Common myeloid progenitor, CD34-positive (primary cell): ENCODE data around the gene FANCC.

Experiments used
- CTCF ChIA-PET: fragments of 350-600 bp; sonication (Branson Sonifier 250); formaldehyde crosslinking; loops from one replicate; lab custom pipeline; 2021; ENCODE audit warnings: antibody characterized with exemption; lab: Charles Lee
- POLR2A ChIA-PET: fragments of 350-600 bp; sonication (Branson Sonifier 250); formaldehyde crosslinking; loops from one replicate; lab custom pipeline; 2021; ENCODE audit warnings: antibody characterized with exemption; lab: Charles Lee
- DNase-seq, 3 donors: peaks; one replicate each; pipeline versions ENCODE4 v3.0.0 to v3.0.0-alpha.2; 2013
- H3K27ac ChIP-seq, 2 experiments: 1 replicate in 1 of 2; 2 replicates in 1 of 2; pipeline ENCODE4 v1.7.0; 2013; ENCODE audit warnings: inconsistent platforms in 2 of 2, low read length in 2 of 2, mild to moderate bottlenecking in 2 of 2, low read depth in 1 of 2, moderate library complexity in 1 of 2; ENCODE audit not compliant: severe bottlenecking in 2 of 2, insufficient read depth in 1 of 2, poor library complexity in 1 of 2
- H3K27me3 ChIP-seq, 5 experiments: replicated peaks in 2 of 5; 1 replicate in 3 of 5; 2 replicates in 2 of 5; pipeline versions ENCODE4 v1.6.1 to v1.7.0; 2013; ENCODE audit warnings: low read length in 4 of 5, mild to moderate bottlenecking in 2 of 5, moderate library complexity in 2 of 5, inconsistent platforms in 1 of 5; ENCODE audit not compliant: insufficient read depth in 5 of 5, control insufficient read depth in 4 of 5
- H3K36me3 ChIP-seq, 4 experiments: 1 replicate in 2 of 4; 2 replicates in 2 of 4; pipeline versions ENCODE4 v1.6.1 to v1.7.0; 2013; ENCODE audit warnings: low read length in 3 of 4, control low read depth in 1 of 4, mild to moderate bottlenecking in 1 of 4; ENCODE audit not compliant: control insufficient read depth in 4 of 4, insufficient read depth in 4 of 4
- H3K4me1 ChIP-seq, 4 experiments: 1 replicate in 3 of 4; 2 replicates in 1 of 4; pipeline versions ENCODE4 v1.6.1 to v1.7.1; 2013; ENCODE audit warnings: low read length in 3 of 4, mild to moderate bottlenecking in 3 of 4, control low read depth in 1 of 4, inconsistent platforms in 1 of 4, moderate library complexity in 1 of 4; ENCODE audit not compliant: control insufficient read depth in 4 of 4, insufficient read depth in 4 of 4; ENCODE audit errors: control extremely low read depth in 1 of 4
- H3K4me3 ChIP-seq, 7 experiments: 1 replicate in 4 of 7; 2 replicates in 3 of 7; pipeline versions ENCODE4 v1.5.1 to v1.7.0; 2013; ENCODE audit warnings: mild to moderate bottlenecking in 7 of 7, low read length in 6 of 7, moderate library complexity in 6 of 7, inconsistent platforms in 2 of 7, low read depth in 2 of 7, control low read depth in 1 of 7; ENCODE audit not compliant: insufficient read depth in 4 of 7, control insufficient read depth in 1 of 7; ENCODE audit errors: extremely low read depth in 1 of 7
- H3K9me3 ChIP-seq, 5 experiments: 1 replicate in 4 of 5; 2 replicates in 1 of 5; pipeline versions ENCODE4 v1.6.1 to v1.7.1; 2013; ENCODE audit warnings: low read length in 4 of 5, mild to moderate bottlenecking in 2 of 5, inconsistent platforms in 1 of 5, low read depth in 1 of 5, moderate library complexity in 1 of 5; ENCODE audit not compliant: control insufficient read depth in 4 of 5, insufficient read depth in 2 of 5; ENCODE audit errors: control extremely low read depth in 1 of 5
- WGBS: methylation state at CpG from one replicate; pipeline ENCODE4 v1.1.5; 2013; ENCODE audit not compliant: insufficient coverage; 5-methylcytosine and 5-hydroxymethylcytosine counted together

The FANCC gene

GRCh38 chr9:95116808-95117204 is 200.7 kb downstream of the FANCC start:
- ChIA-PET CTCF (no interaction called here), POLR2A (no interaction called here)
- Histone ChIP-seq H3K36me3 (peaks cover 0 to 4% (median 2%) of the 10 kb centered on the region in 4 experiments), H3K9me3 (no peaks in the 10 kb centered on the region), H3K27me3 (no peaks in the 10 kb centered on the region), H3K27ac (no peak overlapping the region), H3K4me3 (no peak overlapping the region), H3K4me1 (no peaks in the 10 kb centered on the region)
- DNase-seq, result no peak
- 83% methylated on average over 1 of the region's 1 CpG for WGBS

GRCh38 chr9:95116002-95116807 is 201.3 kb downstream of the FANCC start:
- no peaks in the 10 kb centered on the region for H3K4me1 ChIP-seq
- ChIA-PET CTCF (interaction anchor here (1.1 to 2.0 kb wide), 3 partner anchors 11 to 24 kb away, joined by 3 to 8 read pairs (median 6); no protein-coding TSS in a partner anchor), POLR2A (no interaction called here)
- no peak overlapping the region for H3K4me3 ChIP-seq
- no peaks in the 10 kb centered on the region for H3K9me3 ChIP-seq
- no peaks in the 10 kb centered on the region for H3K27me3 ChIP-seq
- no peak for DNase-seq
- peaks cover 0 to 7% (median 2%) of the 10 kb centered on the region in 4 experiments for H3K36me3 ChIP-seq
- WGBS, result 83% methylated on average over 9 of the region's 11 CpGs
- no peak overlapping the region for H3K27ac ChIP-seq

- H3K4me1 ChIP-seq, result no peaks in the 10 kb centered on the region
- H3K27me3 ChIP-seq, result no peaks in the 10 kb centered on the region
- 100% methylated on average over 3 of the region's 6 CpGs for WGBS
- CTCF ChIA-PET, result interaction anchor here (1.1 to 2.0 kb wide), 3 partner anchors 12 to 23 kb away, joined by 3 to 8 read pairs (median 6); no protein-coding TSS in a partner anchor
- H3K9me3 ChIP-seq, result no peaks in the 10 kb centered on the region
- H3K36me3 ChIP-seq, result peaks cover 0 to 9% (median 3%) of the 10 kb centered on the region in 4 experiments
- no peak for DNase-seq
- POLR2A ChIA-PET, result no interaction called here
- no peak overlapping the region for H3K27ac ChIP-seq
- no peak overlapping the region for H3K4me3 ChIP-seq
These were observed 202.4 kb downstream of the FANCC start for GRCh38 chr9:95115104-95115503.

GRCh38 chr9:95112436-95113280 is 204.9 kb downstream of the FANCC start:
- 98% methylated on average over 7 of the region's 12 CpGs for WGBS

GRCh38 chr9:95111716-95112115 is 205.8 kb downstream of the FANCC start:
- WGBS, result 97% methylated on average over 11 of the region's 11 CpGs
- CTCF ChIA-PET, result no interaction called here
- peaks cover 0 to 16% (median 6%) of the 10 kb centered on the region in 4 experiments for H3K36me3 ChIP-seq
- no peak overlapping the region for H3K27ac ChIP-seq
- DNase-seq, result no peak
- H3K27me3 ChIP-seq, result no peaks in the 10 kb centered on the region
- H3K9me3 ChIP-seq, result no peaks in the 10 kb centered on the region
- POLR2A ChIA-PET, result no interaction called here
- H3K4me1 ChIP-seq, result no peaks in the 10 kb centered on the region
- H3K4me3 ChIP-seq, result no peak overlapping the region

More at GRCh38 chr9:95112436-95113280, 204.9 kb downstream of the FANCC start:
- POLR2A ChIA-PET, result no interaction called here
- DNase-seq, result no peak
- Histone ChIP-seq H3K27ac (no peak overlapping the region), H3K4me1 (no peaks in the 10 kb centered on the region), H3K27me3 (no peaks in the 10 kb centered on the region), H3K36me3 (peaks cover 0 to 12% (median 3%) of the 10 kb centered on the region in 4 experiments), H3K9me3 (no peaks in the 10 kb centered on the region), H3K4me3 (no peak overlapping the region)
- CTCF ChIA-PET, result interaction anchor here (1.5 to 1.6 kb wide), 2 partner anchors 14 to 15 kb away, joined by 3 to 5 read pairs; no protein-coding TSS in a partner anchor

- ChIA-PET CTCF (interaction anchor here (0.8 kb wide), 1 partner anchor 18 kb away, joined by 3 read pairs; no protein-coding TSS in a partner anchor), POLR2A (no interaction called here)
- Histone ChIP-seq H3K27ac (no peak overlapping the region), H3K4me3 (no peak overlapping the region), H3K36me3 (peaks cover 0 to 16% (median 7%) of the 10 kb centered on the region in 4 experiments), H3K27me3 (no peaks in the 10 kb centered on the region), H3K9me3 (no peaks in the 10 kb centered on the region), H3K4me1 (no peaks in the 10 kb centered on the region)
- 94% methylated on average over 12 of the region's 14 CpGs for WGBS
- DNase-seq, result no peak
These were observed 206.5 kb downstream of the FANCC start for GRCh38 chr9:95110921-95111525.
